Ureter (tissue), 1 donor: Measurements from ENCODE around the gene LRRFIP1. TPM values are rescaled to one million over a fixed set of nuclear protein-coding genes. Genes with fewer than 3 reads are reported as not detected.

Source experiments
- DNase-seq: peaks from one replicate; pipeline ENCODE4 v3.0.0-alpha.2; 2020; ENCODE audit warnings: low spot score
- total RNA-seq: library from RNA; stranded (reverse); gene quantifications from one replicate; pipeline ENCODE4 v1.2.4, GENCODE V29; 2023
- donor health status: DM: yes; HTN: yes; CAD: no.

LRRFIP1 gene
- total RNA-seq, 1 donor from 2014 or later, result 207 TPM

GRCh38 chr2:237639052-237639835 is 11.9 kb downstream of the LRRFIP1 start:
- no peak for DNase-seq

GRCh38 chr2:237639836-237640220 is 12.4 kb downstream of the LRRFIP1 start:
- DNase-seq, result no peak

- DNase-seq, result no peak
Observed at GRCh38 chr2:237640493-237640998, 13.2 kb downstream of the LRRFIP1 start.

- no peak for DNase-seq
Observed at GRCh38 chr2:237642038-237642734, 14.8 kb downstream of the LRRFIP1 start.

- DNase-seq, result no peak
Observed at GRCh38 chr2:237643066-237643465, 15.7 kb downstream of the LRRFIP1 start.

GRCh38 chr2:237643582-237644380 is 16.4 kb downstream of the LRRFIP1 start:
- no peak for DNase-seq

- DNase-seq, result no peak
Observed at GRCh38 chr2:237644381-237644703, 17.0 kb downstream of the LRRFIP1 start.

GRCh38 chr2:237645261-237645660 is 17.9 kb downstream of the LRRFIP1 start:
- no peak for DNase-seq

GRCh38 chr2:237647176-237648015 is 20.0 kb downstream of the LRRFIP1 start:
- DNase-seq, result no peak

- DNase-seq, result no peak
Observed at GRCh38 chr2:237648016-237648381, 20.6 kb downstream of the LRRFIP1 start.

GRCh38 chr2:237649541-237650454 is 22.4 kb downstream of the LRRFIP1 start:
- DNase-seq, result no peak

- no peak for DNase-seq
Observed at GRCh38 chr2:237650455-237650850, 23.1 kb downstream of the LRRFIP1 start.

- DNase-seq, result no peak
Observed at GRCh38 chr2:237651761-237652160, 24.4 kb downstream of the LRRFIP1 start.

- no peak for DNase-seq
Observed at GRCh38 chr2:237652181-237652580, 24.8 kb downstream of the LRRFIP1 start.

GRCh38 chr2:237652854-237653253 is 25.5 kb downstream of the LRRFIP1 start:
- no peak for DNase-seq

GRCh38 chr2:237653776-237654558 is 26.6 kb downstream of the LRRFIP1 start:
- no peak for DNase-seq

GRCh38 chr2:237657063-237657462 is 29.7 kb downstream of the LRRFIP1 start:
- no peak for DNase-seq

- DNase-seq, result no peak
Observed at GRCh38 chr2:237660381-237660900, 33.1 kb downstream of the LRRFIP1 start.

GRCh38 chr2:237661270-237661669 is 33.9 kb downstream of the LRRFIP1 start:
- no peak for DNase-seq
